ENCODE results near the gene TNK2. TPM values are rescaled to one million over a fixed set of nuclear protein-coding genes. Genes with fewer than 3 reads are reported as not detected.

The TNK2 gene
- total RNA-seq, 1 experiment from 2014 or later = 55.1 TPM

DNA sequence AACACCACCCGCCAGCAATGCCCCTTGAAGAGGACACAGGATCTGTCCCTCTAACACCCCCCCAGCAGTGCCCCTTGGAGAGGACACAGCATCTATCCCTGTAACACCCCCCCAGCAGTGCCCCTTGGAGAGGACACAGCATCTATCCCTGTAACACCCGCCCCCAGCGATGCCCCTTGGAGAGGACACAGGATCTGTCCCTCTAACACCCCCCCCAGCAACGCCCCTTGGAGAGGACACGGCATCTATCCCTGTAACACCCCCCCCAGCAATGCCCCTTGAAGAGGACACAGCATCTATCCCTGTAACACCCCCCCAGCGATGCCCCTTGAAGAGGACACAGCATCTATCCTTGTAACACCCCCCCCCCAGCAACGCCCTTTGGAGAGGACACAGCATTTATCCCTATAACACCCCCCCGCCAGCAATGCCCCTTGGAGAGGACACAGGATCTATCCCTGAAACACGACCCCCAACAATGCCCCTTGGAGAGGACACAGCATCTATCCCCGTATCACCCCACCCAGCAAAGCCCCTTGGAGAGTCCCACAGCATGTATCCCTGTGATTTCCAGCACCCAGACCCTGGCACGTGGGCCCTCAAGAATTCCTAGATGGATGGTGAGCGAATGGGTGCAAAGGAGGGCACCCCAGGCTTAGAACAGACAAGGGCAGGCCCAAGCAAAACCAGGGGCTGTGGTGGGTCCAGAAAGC lies 26.9 kb downstream of the TNK2 start:
- no peak for ATAC-seq
- Histone ChIP-seq H3K79me2 (ENCODE audit: insufficient read depth, low read length) (no peaks in the 10 kb centered on the region), H3K4me3 (replicated peaks in 1 of 2; ENCODE audit: low read depth in 1 of 2, low read length in 2 of 2) (no peak overlapping the region), H3K36me3 (ENCODE audit: control insufficient read depth in 1 of 2, insufficient read depth in 2 of 2, low read length in 2 of 2) (peaks cover 0 to 5% of the 10 kb centered on the region in 2 experiments; a peak in 2 of 4 replicates), H3K9me2 (ENCODE audit: insufficient read depth) (no peaks in the 10 kb centered on the region), H3K9me3 (ENCODE audit: control insufficient read depth in 1 of 2, insufficient read depth in 1 of 2, low read depth in 1 of 2, low read length in 2 of 2) (no peaks in the 10 kb centered on the region), H4K20me1 (ENCODE audit: insufficient read depth) (no peaks in the 10 kb centered on the region), H3K4me1 (ENCODE audit: control insufficient read depth in 1 of 2, insufficient read depth in 2 of 2, low read length in 2 of 2) (peaks cover 12 to 22% of the 10 kb centered on the region in 2 experiments), H2AFZ (ENCODE audit: low read depth, low read length, poor library complexity, severe bottlenecking) (no peak overlapping the region), H3K27me3 (ENCODE audit: insufficient read depth, low read length) (no peaks in the 10 kb centered on the region), H3K27ac (ENCODE audit: low read depth, low read length) (no peak overlapping the region), H3K4me2 (ENCODE audit: low read length) (no peak overlapping the region), H3K9ac (ENCODE audit: low read length) (no peak overlapping the region)
- ChIA-PET CTCF (no interaction called here), RAD21 (ENCODE audit: low non-redundant PET in 1 of 2, low total read pairs in 2 of 2, uncharacterized antibody in 2 of 2, unreplicated experiment in 2 of 2) (no interaction called here), POLR2A (no interaction called here)
- intact Hi-C loops (cut with micrococcal nuclease) = no loop called here
- no peak for DNase-seq (ENCODE audit: low read depth, low spot score)
- BruUV-seq (replicated peaks) = no TSS peak
- TF ChIP-seq ZNF274 (IDR thresholded peaks at IDR 0.05; ENCODE audit: low read depth, low read length) (no peak), SRF (IDR thresholded peaks at IDR 0.05; ENCODE audit: low read depth) (no peak)

DNA sequence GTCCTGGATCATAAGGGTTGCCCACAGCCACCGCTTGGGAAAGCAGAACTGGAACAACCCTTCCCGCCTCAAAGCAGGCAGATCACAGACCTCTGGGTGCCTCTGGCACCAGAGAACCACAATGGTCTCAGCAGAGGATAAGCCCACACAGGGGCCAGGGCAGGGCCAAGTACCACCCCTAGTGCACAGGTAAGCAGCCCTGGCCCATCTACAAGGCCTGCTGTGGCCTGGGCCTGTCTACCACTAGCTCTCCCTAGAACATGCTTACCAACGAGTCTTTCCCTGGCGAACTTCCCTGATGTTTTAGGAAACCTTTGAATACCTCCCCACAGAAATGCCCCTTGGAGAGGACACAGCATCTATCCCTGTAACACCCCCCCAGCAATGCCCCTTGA lies 28.3 kb downstream of the TNK2 start:
- no peak overlapping the region for H2AFZ ChIP-seq (ENCODE audit: low read depth, low read length, poor library complexity, severe bottlenecking)
- BruUV-seq (replicated peaks) = no TSS peak

More for the DNA sequence above, 28.3 kb downstream of the TNK2 start:
- H3K79me2 ChIP-seq (ENCODE audit: insufficient read depth, low read length) = no peaks in the 10 kb centered on the region
- TF ChIP-seq CTCF (IDR thresholded peaks at IDR 0.05 in 2 of 3, conservative IDR thresholded peaks at IDR 0.05 in 1 of 3; ENCODE audit: borderline replicate concordance in 1 of 3, insufficient read depth in 1 of 3, low read depth in 2 of 3, low read length in 2 of 3) = no peak
- TF ChIP-seq CBX3 (IDR thresholded peaks at IDR 0.05; ENCODE audit: low read depth) = no peak
- TF ChIP-seq ATF3 (IDR thresholded peaks at IDR 0.05) = no peak
- no peak for TF ChIP-seq YY1 (IDR thresholded peaks at IDR 0.05; ENCODE audit: extremely low read depth, insufficient replicate concordance, low read depth, low read length)
- TF ChIP-seq RAD21 (IDR thresholded peaks at IDR 0.05; ENCODE audit: low read depth) = no peak
- TF ChIP-seq, protein P1, sequence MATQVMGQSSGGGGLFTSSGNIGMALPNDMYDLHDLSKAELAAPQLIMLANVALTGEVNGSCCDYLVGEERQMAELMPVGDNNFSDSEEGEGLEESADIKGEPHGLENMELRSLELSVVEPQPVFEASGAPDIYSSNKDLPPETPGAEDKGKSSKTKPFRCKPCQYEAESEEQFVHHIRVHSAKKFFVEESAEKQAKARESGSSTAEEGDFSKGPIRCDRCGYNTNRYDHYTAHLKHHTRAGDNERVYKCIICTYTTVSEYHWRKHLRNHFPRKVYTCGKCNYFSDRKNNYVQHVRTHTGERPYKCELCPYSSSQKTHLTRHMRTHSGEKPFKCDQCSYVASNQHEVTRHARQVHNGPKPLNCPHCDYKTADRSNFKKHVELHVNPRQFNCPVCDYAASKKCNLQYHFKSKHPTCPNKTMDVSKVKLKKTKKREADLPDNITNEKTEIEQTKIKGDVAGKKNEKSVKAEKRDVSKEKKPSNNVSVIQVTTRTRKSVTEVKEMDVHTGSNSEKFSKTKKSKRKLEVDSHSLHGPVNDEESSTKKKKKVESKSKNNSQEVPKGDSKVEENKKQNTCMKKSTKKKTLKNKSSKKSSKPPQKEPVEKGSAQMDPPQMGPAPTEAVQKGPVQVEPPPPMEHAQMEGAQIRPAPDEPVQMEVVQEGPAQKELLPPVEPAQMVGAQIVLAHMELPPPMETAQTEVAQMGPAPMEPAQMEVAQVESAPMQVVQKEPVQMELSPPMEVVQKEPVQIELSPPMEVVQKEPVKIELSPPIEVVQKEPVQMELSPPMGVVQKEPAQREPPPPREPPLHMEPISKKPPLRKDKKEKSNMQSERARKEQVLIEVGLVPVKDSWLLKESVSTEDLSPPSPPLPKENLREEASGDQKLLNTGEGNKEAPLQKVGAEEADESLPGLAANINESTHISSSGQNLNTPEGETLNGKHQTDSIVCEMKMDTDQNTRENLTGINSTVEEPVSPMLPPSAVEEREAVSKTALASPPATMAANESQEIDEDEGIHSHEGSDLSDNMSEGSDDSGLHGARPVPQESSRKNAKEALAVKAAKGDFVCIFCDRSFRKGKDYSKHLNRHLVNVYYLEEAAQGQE (IDR thresholded peaks at IDR 0.05; ENCODE audit: low read depth) = no peak
- TF ChIP-seq TCF7L2 (IDR thresholded peaks at IDR 0.05; ENCODE audit: borderline replicate concordance, extremely low read depth, insufficient read depth, insufficient read length) = no peak
- no peak for TF ChIP-seq SIN3A (IDR thresholded peaks at IDR 0.05; ENCODE audit: low read depth)
- TF ChIP-seq ZNF274 (IDR thresholded peaks at IDR 0.05; ENCODE audit: low read depth, low read length) = no peak
- no peak for TF ChIP-seq CEBPB (IDR thresholded peaks at IDR 0.05; ENCODE audit: low read depth)
- no peak for TF ChIP-seq EGR1 (IDR thresholded peaks at IDR 0.05; ENCODE audit: low read depth)
- peaks cover 0 to 5% of the 10 kb centered on the region in 2 experiments; a peak in 2 of 4 replicates for H3K36me3 ChIP-seq (ENCODE audit: control insufficient read depth in 1 of 2, insufficient read depth in 2 of 2, low read length in 2 of 2)
- H4K20me1 ChIP-seq (ENCODE audit: insufficient read depth) = no peaks in the 10 kb centered on the region
- ChIA-PET POLR2A (no interaction called here), CTCF (no interaction called here), RAD21 (ENCODE audit: low non-redundant PET in 1 of 2, low total read pairs in 2 of 2, uncharacterized antibody in 2 of 2, unreplicated experiment in 2 of 2) (no interaction called here)
- H3K9me2 ChIP-seq (ENCODE audit: insufficient read depth) = no peaks in the 10 kb centered on the region
- H3K4me2 ChIP-seq (ENCODE audit: low read length) = no peak overlapping the region
- no peak for DNase-seq (ENCODE audit: low read depth, low spot score)
- no peaks in the 10 kb centered on the region for H3K27me3 ChIP-seq (ENCODE audit: insufficient read depth, low read length)
- no peak overlapping the region for H3K4me3 ChIP-seq (replicated peaks in 1 of 2; ENCODE audit: low read depth in 1 of 2, low read length in 2 of 2)
- intact Hi-C loops (cut with micrococcal nuclease) = no loop called here
- no peak overlapping the region for H3K9ac ChIP-seq (ENCODE audit: low read length)
- H3K4me1 ChIP-seq (ENCODE audit: control insufficient read depth in 1 of 2, insufficient read depth in 2 of 2, low read length in 2 of 2) = peaks cover 19 to 34% of the 10 kb centered on the region in 2 experiments
- H3K9me3 ChIP-seq (ENCODE audit: control insufficient read depth in 1 of 2, insufficient read depth in 1 of 2, low read depth in 1 of 2, low read length in 2 of 2) = no peaks in the 10 kb centered on the region
- H3K27ac ChIP-seq (ENCODE audit: low read depth, low read length) = no peak overlapping the region
- no peak for ATAC-seq

Data from HCT116 (cell line).